H1 (cell line): ENCODE data around the gene FASN. TPM values are rescaled to one million over a fixed set of nuclear protein-coding genes. Genes with fewer than 3 reads are reported as not detected.

Experiments used
- CTCF ChIA-PET: fragments of 300-600 bp; sonication (Branson Sonifier 250); formaldehyde crosslinking; loops from one replicate; lab custom pipeline; 2021; ENCODE audit not compliant: partially characterized antibody; lab: Charles Lee
- POLR2A ChIA-PET: fragments of 300-600 bp; sonication (Branson Sonifier 250); formaldehyde crosslinking; loops from one replicate; lab custom pipeline; 2021; ENCODE audit warnings: inconsistent platforms; ENCODE audit not compliant: partially characterized antibody; lab: Charles Lee
- DNase-seq, 2 experiments: peaks; one replicate each; pipeline versions ENCODE4 v3.0.0 to v3.0.0-alpha.2; 2010 to 2022; ENCODE audit warnings: low spot score in 2 of 2, low read depth in 1 of 2, mixed read lengths in 1 of 2
- FAIRE-seq: peaks from 2 replicates; lab custom pipeline; 2011; peaks lifted over from hg19 to GRCh38; lab: Jason Lieb, UNC
- H2AFZ ChIP-seq: 2 replicates; pipeline ENCODE4 v1.8.1; 2012; ENCODE audit warnings: low read length, inconsistent platforms
- H2AK5ac ChIP-seq: 2 replicates; pipeline ENCODE4 v1.6.1; 2013; ENCODE audit warnings: low read depth, low read length
- H2BK120ac ChIP-seq: replicated peaks from 2 replicates; pipeline ENCODE3; 2013; ENCODE audit warnings: low read depth, low read length, inconsistent platforms
- H2BK12ac ChIP-seq: 2 replicates; pipeline ENCODE4 v1.6.1; 2013; ENCODE audit warnings: low read depth, low read length
- H2BK15ac ChIP-seq: 2 replicates; pipeline ENCODE4 v1.6.1; 2013; ENCODE audit warnings: low read length
- H2BK20ac ChIP-seq: 2 replicates; pipeline ENCODE4 v1.6.1; 2013; ENCODE audit warnings: low read length
- H2BK5ac ChIP-seq: 2 replicates; pipeline ENCODE4 v1.6.1; 2013; ENCODE audit warnings: low read depth, low read length
- H3K14ac ChIP-seq: 2 replicates; pipeline ENCODE4 v1.6.1; 2013; ENCODE audit warnings: inconsistent platforms; ENCODE audit not compliant: insufficient read length
- H3K18ac ChIP-seq: 2 replicates; pipeline ENCODE4 v1.6.1; 2013; ENCODE audit warnings: low read length; ENCODE audit errors: extremely low read depth
- H3K23ac ChIP-seq: 2 replicates; pipeline ENCODE4 v1.6.1; 2013; ENCODE audit warnings: inconsistent platforms; ENCODE audit not compliant: insufficient read length
- H3K23me2 ChIP-seq: 2 replicates; pipeline ENCODE4 v1.6.1; 2013; ENCODE audit warnings: low read depth, low read length
- H3K27ac ChIP-seq: 2 replicates; pipeline ENCODE4 v1.6.1; 2011; ENCODE audit warnings: low read depth, low read length, inconsistent platforms
- H3K27me3 ChIP-seq, 4 experiments: replicated peaks in 1 of 4; 1 replicate in 1 of 4; 2 replicates in 3 of 4; pipeline versions ENCODE4 v1.6.1 to v1.8.1; 2011 to 2013; ENCODE audit warnings: low read length in 3 of 4, mild to moderate bottlenecking in 3 of 4, inconsistent platforms in 2 of 4, mixed read lengths in 2 of 4, moderate library complexity in 1 of 4; ENCODE audit not compliant: control insufficient read depth in 3 of 4, insufficient read depth in 3 of 4; ENCODE audit errors: extremely low read depth in 1 of 4
- H3K36me3 ChIP-seq, 4 experiments: 2 replicates each; pipeline versions ENCODE4 v1.6.1 to v1.8.1; 2011 to 2013; ENCODE audit warnings: mild to moderate bottlenecking in 4 of 4, low read length in 3 of 4, moderate library complexity in 2 of 4, control low read depth in 1 of 4, inconsistent platforms in 1 of 4; ENCODE audit not compliant: insufficient read depth in 4 of 4, control insufficient read depth in 2 of 4
- H3K4ac ChIP-seq: replicated peaks from 2 replicates; pipeline ENCODE3; 2013; ENCODE audit warnings: low read length, low read depth, mixed read lengths, inconsistent platforms; ENCODE audit not compliant: insufficient read length
- H3K4me1 ChIP-seq, 4 experiments: replicated peaks in 1 of 4; 1 replicate in 1 of 4; 2 replicates in 3 of 4; pipeline versions ENCODE4 v1.6.1 to v1.8.1; 2011 to 2013; ENCODE audit warnings: low read length in 3 of 4, inconsistent platforms in 2 of 4, mixed read lengths in 1 of 4; ENCODE audit not compliant: insufficient read depth in 4 of 4, control insufficient read depth in 3 of 4
- H3K4me2 ChIP-seq, 2 experiments: 2 replicates each; pipeline versions ENCODE4 v1.6.1 to v1.8.1; 2011 to 2013; ENCODE audit warnings: low read depth in 2 of 2, low read length in 2 of 2, control low read depth in 1 of 2, inconsistent platforms in 1 of 2, mild to moderate bottlenecking in 1 of 2; ENCODE audit not compliant: insufficient read depth in 1 of 2
- H3K4me3 ChIP-seq, 4 experiments: fragments of 200-600, 300-600 bp in 1 of 4; sonication (generic), shearing (Covaris generic), sonication (Bioruptor Twin) in 1 of 4; 2 replicates each; pipeline versions ENCODE4 v1.5.1 to v1.8.1; 2011 to 2016; ENCODE audit warnings: low read length in 4 of 4, low read depth in 3 of 4, control low read depth in 2 of 4, inconsistent platforms in 2 of 4, mild to moderate bottlenecking in 2 of 4, mixed read lengths in 1 of 4, moderate library complexity in 1 of 4; ENCODE audit not compliant: insufficient read depth in 2 of 4; ENCODE audit errors: extremely low read depth in 1 of 4
- H3K56ac ChIP-seq: replicated peaks from 2 replicates; pipeline ENCODE3; 2013; ENCODE audit warnings: low read depth, mild to moderate bottlenecking, mixed read lengths, low read length, inconsistent platforms; ENCODE audit not compliant: insufficient read length
- H3K79me1 ChIP-seq: 2 replicates; pipeline ENCODE4 v1.6.1; 2013; ENCODE audit warnings: low read depth, low read length, control low read depth
- H3K79me2 ChIP-seq, 2 experiments: 2 replicates each; pipeline versions ENCODE4 v1.6.1 to v1.8.1; 2012 to 2013; ENCODE audit warnings: low read length in 2 of 2, mild to moderate bottlenecking in 2 of 2, inconsistent platforms in 1 of 2; ENCODE audit not compliant: insufficient read depth in 2 of 2, control insufficient read depth in 1 of 2
- H3K9ac ChIP-seq, 4 experiments: replicated peaks in 1 of 4; 1 replicate in 1 of 4; 2 replicates in 3 of 4; pipeline versions ENCODE4 v1.6.1 to v1.8.1; 2011 to 2013; ENCODE audit warnings: low read depth in 3 of 4, low read length in 3 of 4, control low read depth in 2 of 4, mild to moderate bottlenecking in 2 of 4, moderate library complexity in 2 of 4, inconsistent platforms in 1 of 4; ENCODE audit errors: extremely low read depth in 1 of 4
- H3K9me3 ChIP-seq, 2 experiments: 2 replicates each; pipeline versions ENCODE4 v1.6.1 to v1.8.1; 2012 to 2013; ENCODE audit warnings: mild to moderate bottlenecking in 2 of 2, moderate library complexity in 2 of 2, control low read depth in 1 of 2, inconsistent platforms in 1 of 2, low read depth in 1 of 2, low read length in 1 of 2, mixed read lengths in 1 of 2; ENCODE audit not compliant: insufficient read depth in 2 of 2
- H4K20me1 ChIP-seq, 2 experiments: replicated peaks in 1 of 2; 2 replicates each; pipeline versions ENCODE3 to v1.8.1; 2011 to 2013; ENCODE audit warnings: inconsistent platforms in 2 of 2, low read length in 2 of 2, mild to moderate bottlenecking in 1 of 2; ENCODE audit not compliant: insufficient read depth in 2 of 2, control insufficient read depth in 1 of 2
- H4K5ac ChIP-seq: 2 replicates; pipeline ENCODE4 v1.6.1; 2013; ENCODE audit warnings: low read length, low read depth, mixed read lengths, inconsistent platforms; ENCODE audit not compliant: insufficient read length
- H4K8ac ChIP-seq: 2 replicates; pipeline ENCODE4 v1.8.0; 2013; ENCODE audit warnings: mild to moderate bottlenecking, moderate library complexity, low read length, inconsistent platforms; ENCODE audit not compliant: insufficient read depth; ENCODE audit errors: extremely low read depth
- H4K91ac ChIP-seq: replicated peaks from 2 replicates; pipeline ENCODE3; 2013; ENCODE audit warnings: low read length, mixed read lengths, inconsistent platforms; ENCODE audit not compliant: insufficient read length
- BACH1 ChIP-seq: IDR thresholded peaks from 2 replicates; pipeline ENCODE4 v1.6.1; 2012; ENCODE audit warnings: low read length, improper control_type of control experiment
- CEBPB ChIP-seq: IDR thresholded peaks from 2 replicates; pipeline ENCODE4 v1.6.1; 2012; ENCODE audit warnings: low read depth, low read length
- CTBP2 ChIP-seq: IDR thresholded peaks from 2 replicates; pipeline ENCODE4 v1.7.0; 2011; ENCODE audit warnings: borderline replicate concordance, mild to moderate bottlenecking, moderate library complexity, mixed read lengths, low read length; ENCODE audit not compliant: insufficient read depth, insufficient read length
- EP300 ChIP-seq, 2 experiments: IDR thresholded peaks; 1 replicate in 1 of 2; 2 replicates in 1 of 2; pipeline ENCODE4 v1.6.1; 2011 to 2012; ENCODE audit warnings: low read depth in 2 of 2, low read length in 2 of 2, mild to moderate bottlenecking in 2 of 2, borderline replicate concordance in 1 of 2, inconsistent platforms in 1 of 2, moderate library complexity in 1 of 2
- EZH2 ChIP-seq: fragments of 200-600 bp; sonication (generic); IDR thresholded peaks from 2 replicates; pipeline ENCODE4 v1.7.1; 2012; ENCODE audit warnings: low read depth, mild to moderate bottlenecking, moderate library complexity, low read length, inconsistent platforms; ENCODE audit not compliant: severe bottlenecking
- NANOG ChIP-seq: IDR thresholded peaks from 2 replicates; pipeline ENCODE4 v1.6.1; 2011; ENCODE audit warnings: low read length, low read depth, mild to moderate bottlenecking, inconsistent platforms; ENCODE audit not compliant: insufficient read depth, poor library complexity, severe bottlenecking
- NRF1 ChIP-seq: IDR thresholded peaks from 2 replicates; pipeline ENCODE4 v1.6.1; 2011; ENCODE audit warnings: mild to moderate bottlenecking, low read depth, low read length, improper control_type of control experiment
- POLR2AphosphoS5 ChIP-seq: IDR thresholded peaks from 2 replicates; pipeline ENCODE4 v1.6.1; 2011; ENCODE audit warnings: low read depth, low read length
- RBBP5 ChIP-seq: IDR thresholded peaks from 2 replicates; pipeline ENCODE4 v1.7.1; 2012; ENCODE audit warnings: low read depth, mild to moderate bottlenecking, inconsistent platforms, low read length, moderate library complexity, borderline replicate concordance
- SP4 ChIP-seq: IDR thresholded peaks from 2 replicates; pipeline ENCODE4 v1.6.1; 2012; ENCODE audit warnings: low read length, inconsistent platforms
- SUZ12 ChIP-seq: fragments of 200-600 bp; sonication (generic); IDR thresholded peaks from 2 replicates; pipeline ENCODE4 v1.6.1; 2012; ENCODE audit warnings: mild to moderate bottlenecking, inconsistent platforms, low read length, moderate library complexity, mixed read lengths
- YY1 ChIP-seq: IDR thresholded peaks from 2 replicates; pipeline ENCODE4 v1.6.1; 2011; ENCODE audit warnings: low read depth, mild to moderate bottlenecking, low read length
- ZNF274 ChIP-seq: IDR thresholded peaks from 2 replicates; pipeline ENCODE4 v1.7.0; 2012; ENCODE audit warnings: low read length, borderline replicate concordance; ENCODE audit errors: extremely low read depth
- WGBS, 2 experiments: shearing (Covaris generic) in 1 of 2; methylation state at CpG; one replicate each; pipeline versions ENCODE4 v1.1.6 to v1.1.7; 2013 to 2015; ENCODE audit warnings: low lambda C conversion rate in 2 of 2, mixed read lengths in 2 of 2, inconsistent platforms in 1 of 2, low coverage in 1 of 2, missing lambda C conversion rate in 1 of 2; ENCODE audit not compliant: insufficient replicate concordance in 2 of 2, insufficient coverage in 1 of 2, insufficient read length in 1 of 2; ENCODE audit errors: extremely low coverage in 1 of 2, missing lambda C conversion rate in 1 of 2; 5-methylcytosine and 5-hydroxymethylcytosine counted together
- polyA plus RNA-seq, 7 experiments: library from polyadenylated mRNA; depleted of rRNA in 3 of 7; stranded (reverse) in 5 of 7; unstranded in 2 of 7; fragments of >200 nt in 5 of 7; fragments of 200-250 nt in 2 of 7; gene quantifications; 1 replicate in 5 of 7; 2 replicates in 1 of 7; 4 replicates in 1 of 7; pipeline versions ENCODE4 v1.2.1 to v1.2.3, GENCODE V29; 2011 to 2013; ENCODE audit warnings: missing spikeins in 2 of 7, mixed read lengths in 2 of 7
- total RNA-seq: library from RNA; stranded (reverse); fragmentation: NEBNext Ultra II Directional; extraction: Animal tissue kit (Norgen Biotek cat#: 25700); gene quantifications from 2 replicates; pipeline ENCODE4 v1.2.1, GENCODE V29; 2021
- TF ChIP-seq, protein P1 (sequence below): IDR thresholded peaks from 2 replicates; pipeline ENCODE4 v1.6.1; 2011; ENCODE audit warnings: low read depth, mild to moderate bottlenecking, low read length; ENCODE audit not compliant: insufficient read depth

The FASN gene
- total and polyA plus RNA-seq, 2 of the 8 experiments (the other 6 are each of a cell fraction or from before 2014, with no cell fraction given) = 143 to 561 TPM

DNA sequence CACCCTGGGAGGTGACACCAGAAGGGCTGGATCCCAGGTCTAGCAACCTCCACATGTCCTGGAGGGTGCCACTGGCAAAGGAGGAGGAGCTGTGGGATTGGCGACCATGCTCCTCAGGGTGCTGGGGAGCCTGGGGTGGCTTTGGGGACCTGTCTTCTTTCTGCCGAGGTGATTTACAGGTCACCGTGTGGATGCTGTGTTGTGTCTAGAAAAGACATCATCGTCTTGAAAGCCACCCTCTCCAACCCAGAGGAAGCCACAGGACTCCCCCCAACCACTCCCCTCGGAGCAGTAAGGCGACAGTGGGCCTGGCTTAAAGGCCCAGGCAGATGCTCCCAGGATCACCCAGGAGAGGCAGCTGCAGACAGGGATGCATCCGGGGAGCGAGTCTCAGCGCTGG is 29.7 kb upstream of the FASN start:
- Histone ChIP-seq H3K14ac (no peak overlapping the region), H3K79me2 (no peaks in the 10 kb centered on the region), H2AFZ (no peak overlapping the region), H3K4ac (no peak overlapping the region), H3K79me1 (no peaks in the 10 kb centered on the region; the same call in 1 of the 2 replicates), H3K4me1 (no peaks in the 10 kb centered on the region; a peak in 1 of 7 replicates), H3K27me3 (no peaks in the 10 kb centered on the region), H3K23me2 (no peaks in the 10 kb centered on the region), H3K27ac (no peak overlapping the region), H4K91ac (no peak overlapping the region), H4K20me1 (peaks cover 0 to 1% of the 10 kb centered on the region in 2 experiments), H3K4me3 (no peak overlapping the region), H3K23ac (no peak overlapping the region), H3K56ac (no peak overlapping the region), H4K5ac (no peak overlapping the region), H2BK12ac (no peak overlapping the region), H3K9me3 (no peaks in the 10 kb centered on the region), H2AK5ac (no peak overlapping the region), H4K8ac (no peak overlapping the region; the same call in 1 of the 2 replicates), H2BK15ac (no peak overlapping the region), H3K9ac (no peak overlapping the region), H2BK20ac (no peak overlapping the region), H2BK120ac (no peak overlapping the region), H2BK5ac (no peak overlapping the region), H3K18ac (no peak overlapping the region), H3K36me3 (no peaks in the 10 kb centered on the region), H3K4me2 (no peak overlapping the region)
- 93% methylated on average over 9 of the region's 9 CpGs; no CpG with 5 or more reads in 1 of the 2 experiments for WGBS, 2 experiments
- FAIRE-seq (no peak), DNase-seq (no peak)
- POLR2A ChIA-PET = interaction anchor here (1.5 kb wide), 1 partner anchor 29 kb away, joined by 5 read pairs; the partner anchor contains the start of gene FASN
- CTCF ChIA-PET = interaction anchor here (0.9 to 2.3 kb wide), 5 partner anchors 10 to 97 kb away, joined by 3 to 7 read pairs (median 4); no protein-coding TSS in a partner anchor
- no peak for TF ChIP-seq RBBP5
- no peak for TF ChIP-seq NRF1
- no peak for TF ChIP-seq SUZ12
- no peak for TF ChIP-seq SP4
- no peak for TF ChIP-seq EZH2
- no peak for TF ChIP-seq POLR2AphosphoS5
- TF ChIP-seq EP300 (IDR thresholded peaks at IDR 0.05; ENCODE audit: borderline replicate concordance in 1 of 2, low read depth in 2 of 2, low read length in 2 of 2) = no peak
- TF ChIP-seq BACH1 = no peak
- no peak for TF ChIP-seq NANOG
- TF ChIP-seq, protein P1, sequence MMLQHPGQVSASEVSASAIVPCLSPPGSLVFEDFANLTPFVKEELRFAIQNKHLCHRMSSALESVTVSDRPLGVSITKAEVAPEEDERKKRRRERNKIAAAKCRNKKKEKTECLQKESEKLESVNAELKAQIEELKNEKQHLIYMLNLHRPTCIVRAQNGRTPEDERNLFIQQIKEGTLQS = no peak
- TF ChIP-seq CEBPB = no peak
- no peak for TF ChIP-seq CTBP2
- no peak for TF ChIP-seq YY1
- no peak for TF ChIP-seq ZNF274
